NOMO-1 (cell line): Measurements from ENCODE around the gene EPO.
"Not testable (repeated sequence)": the region's sequence is repeated elsewhere in the genome, so short reads cannot be mapped to it uniquely, and the experiment has no call there.

Source experiments
- DNase-seq, 2 experiments: peaks; one replicate each; lab custom pipeline; 2025; ENCODE audit not compliant: unreplicated experiment in 2 of 2; lab: John Stamatoyannopoulos, UW

EPO gene

GRCh38 chr7:100731937-100732636, 11.8 kb downstream of the EPO start:
- no peak for DNase-seq

GRCh38 chr7:100735730-100736129, 15.5 kb downstream of the EPO start:
- no peak for DNase-seq

DNA sequence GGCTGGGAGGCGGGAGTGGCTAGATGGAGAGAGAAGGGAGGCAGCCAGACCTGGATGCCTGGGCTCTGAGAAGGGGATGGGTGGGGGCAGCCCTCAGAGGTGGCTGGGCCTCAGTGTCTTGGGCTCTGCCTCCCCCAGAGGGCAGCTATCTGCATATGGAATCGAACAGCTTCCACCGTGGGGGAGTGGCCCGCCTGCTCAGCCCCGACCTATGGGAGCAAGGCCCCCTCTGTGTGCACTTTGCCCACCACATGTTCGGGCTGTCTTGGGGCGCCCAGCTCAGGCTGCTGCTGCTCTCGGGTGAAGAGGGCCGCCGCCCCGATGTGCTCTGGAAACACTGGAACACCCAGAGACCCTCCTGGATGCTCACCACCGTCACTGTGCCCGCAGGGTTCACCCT, 16.4 kb downstream of the EPO start:
- DNase-seq, result no peak

DNA sequence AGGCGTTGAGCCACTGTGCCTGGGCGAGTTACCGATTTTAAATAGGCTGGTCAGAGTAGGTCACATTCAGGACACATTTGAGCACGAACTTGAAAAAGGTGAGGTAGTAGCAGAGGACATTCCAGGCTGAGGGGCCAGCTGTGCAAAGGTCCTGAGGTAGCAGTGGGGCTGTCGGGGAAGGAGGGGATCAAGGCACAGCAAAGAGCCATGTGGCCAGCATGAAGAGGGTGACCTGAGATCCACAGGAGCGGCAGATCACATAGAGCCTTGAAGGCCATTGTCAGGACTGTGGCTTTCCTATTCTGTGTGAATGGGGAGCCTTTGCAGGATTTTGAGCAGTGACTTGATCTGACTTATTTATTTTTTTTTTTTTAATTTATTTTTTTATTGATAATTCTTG, 19.7 kb downstream of the EPO start:
- DNase-seq, result no peak

- DNase-seq, result no peak
These were observed 24.3 kb downstream of the EPO start for GRCh38 chr7:100744605-100745004.

GRCh38 chr7:100745184-100745583, 24.9 kb downstream of the EPO start:
- DNase-seq, result peak; percentile 68 to 91

DNA sequence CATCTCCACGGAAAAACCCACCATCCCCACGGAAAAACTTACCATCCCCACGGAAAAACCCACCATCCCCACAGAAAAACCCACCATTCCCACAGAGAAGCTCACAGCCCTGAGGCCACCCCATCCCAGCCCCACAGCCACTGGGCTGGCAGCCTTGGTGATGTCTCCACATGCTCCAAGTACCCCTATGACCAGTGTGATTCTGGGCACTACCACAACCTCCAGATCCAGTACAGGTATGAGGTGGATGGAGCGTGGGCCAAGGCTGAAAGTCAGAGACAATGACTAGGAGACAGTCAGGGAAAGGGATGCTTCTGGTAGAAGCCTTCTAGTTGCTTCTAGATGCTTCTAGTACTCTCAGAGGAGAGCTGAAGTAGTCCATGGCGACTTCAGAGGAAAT, 32.7 kb downstream of the EPO start:
- no peak for DNase-seq

- DNase-seq, result no peak
These were observed 33.5 kb downstream of the EPO start for GRCh38 chr7:100753750-100754149.

DNA sequence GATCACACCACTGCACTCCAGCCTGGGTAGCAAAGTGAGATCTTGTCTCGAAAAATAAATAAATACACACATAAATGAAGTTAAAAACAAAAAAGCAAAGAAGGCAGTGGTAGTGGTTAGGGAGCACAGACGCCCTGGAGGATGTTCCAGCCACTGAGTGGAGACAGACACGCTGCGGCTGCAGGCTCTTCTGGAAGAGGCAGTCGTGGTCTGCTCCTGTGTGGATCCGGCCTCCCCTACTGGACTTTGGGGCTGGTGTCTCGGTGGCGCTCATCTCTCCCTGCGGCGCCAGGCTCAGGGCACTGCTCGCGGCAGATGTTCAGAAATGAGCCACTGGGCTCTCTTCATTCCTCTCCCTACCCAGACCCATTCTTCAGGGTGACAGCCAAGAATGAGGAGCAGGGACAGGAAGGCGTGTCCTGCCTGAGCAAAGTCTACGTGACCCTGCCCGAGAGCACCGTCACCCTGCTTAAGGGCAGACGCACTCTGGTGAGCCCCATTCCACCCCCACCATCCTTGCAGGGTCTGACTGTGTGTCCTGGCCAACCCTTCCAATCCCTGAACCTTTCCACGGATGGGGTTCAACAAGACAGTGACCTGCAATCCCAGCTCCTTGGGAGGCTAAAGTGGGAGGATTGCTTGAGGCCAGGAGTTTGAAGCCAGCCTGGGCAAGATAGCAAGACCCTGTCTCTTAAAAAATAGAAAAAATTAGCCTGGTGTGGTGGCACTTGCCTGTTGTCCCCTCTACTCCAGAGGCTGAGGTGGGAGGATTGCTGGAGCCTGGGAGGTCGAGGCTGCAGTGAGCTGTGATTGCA, 39.3 kb downstream of the EPO start:
- no peak for DNase-seq

GRCh38 chr7:100762841-100763240, 42.6 kb downstream of the EPO start:
- not testable (repeated sequence) for DNase-seq

GRCh38 chr7:100763556-100764140, 43.4 kb downstream of the EPO start:
- no peak for DNase-seq

GRCh38 chr7:100764841-100765240, 44.6 kb downstream of the EPO start:
- no peak for DNase-seq

DNA sequence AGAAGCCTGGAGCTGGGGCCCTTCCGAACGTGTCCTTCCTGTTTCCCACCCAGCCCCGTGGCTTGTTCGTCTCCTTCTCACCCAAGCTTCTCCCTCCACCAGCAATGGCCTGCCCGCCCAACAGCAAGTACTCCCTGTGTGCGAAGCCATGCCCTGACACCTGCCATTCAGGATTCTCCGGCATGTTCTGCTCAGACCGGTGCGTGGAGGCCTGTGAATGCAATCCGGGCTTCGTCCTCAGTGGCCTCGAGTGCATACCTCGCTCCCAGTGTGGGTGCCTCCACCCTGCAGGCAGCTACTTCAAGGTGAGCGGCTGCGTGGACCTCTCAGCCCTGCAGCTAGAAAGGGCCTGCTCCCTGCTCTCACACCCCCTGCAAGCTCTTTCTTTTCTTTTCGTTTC, 45.0 kb downstream of the EPO start:
- no peak for DNase-seq

- no peak for DNase-seq
These were observed 48.5 kb downstream of the EPO start for GRCh38 chr7:100768784-100769183.
